GM18511 (cell line): ENCODE data around the gene EEF1AKMT1.
"Not testable (repeated sequence)": the region's sequence is repeated elsewhere in the genome, so short reads cannot be mapped to it uniquely, and the experiment has no call there.

Experiments
- ATAC-seq: cut with Tn5 transposase; IDR thresholded peaks from one replicate; pipeline ENCODE4 v1.9.1; 2021; ENCODE audit warnings: mild to moderate bottlenecking, moderate library complexity; ENCODE audit not compliant: unreplicated experiment

EEF1AKMT1 gene

DNA sequence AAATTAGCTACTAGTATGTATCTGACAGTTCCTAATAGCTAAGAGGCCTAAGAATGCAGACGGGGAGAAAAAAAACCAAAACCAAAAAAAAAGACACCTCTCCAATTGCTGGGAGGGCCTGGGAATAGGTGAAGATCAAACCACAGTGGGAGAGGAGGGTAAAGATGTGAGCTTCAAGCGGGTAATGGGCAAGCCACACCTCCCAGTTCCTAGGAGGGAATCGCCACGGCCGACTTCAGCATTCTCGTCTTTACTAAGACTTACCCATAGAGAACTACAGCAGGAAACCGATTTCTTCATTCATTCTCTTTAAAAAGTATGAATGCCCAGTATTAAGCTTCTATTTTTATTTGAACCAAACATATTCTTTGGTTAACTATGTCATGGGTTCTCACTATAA, 5.6 kb upstream of the EEF1AKMT1 start:
- ATAC-seq, result no peak

DNA sequence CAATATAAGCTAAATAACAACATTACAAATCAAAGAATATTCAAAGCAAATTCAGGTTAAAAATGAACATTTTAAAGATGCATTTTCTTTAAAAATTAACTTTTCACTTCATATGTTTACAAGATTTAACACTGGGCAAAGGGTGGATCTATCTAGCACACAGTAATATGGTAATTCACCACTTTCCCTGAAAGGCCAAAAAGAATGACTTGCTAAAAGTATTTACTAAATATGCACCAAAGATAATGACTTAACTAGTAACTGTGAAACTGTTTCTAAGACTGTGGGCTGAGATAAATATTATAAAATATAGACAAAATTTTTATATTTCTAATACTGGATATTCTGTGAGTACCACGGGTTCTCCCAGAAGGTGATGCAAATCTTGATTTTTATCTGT, 4.5 kb upstream of the EEF1AKMT1 start:
- no peak for ATAC-seq

DNA sequence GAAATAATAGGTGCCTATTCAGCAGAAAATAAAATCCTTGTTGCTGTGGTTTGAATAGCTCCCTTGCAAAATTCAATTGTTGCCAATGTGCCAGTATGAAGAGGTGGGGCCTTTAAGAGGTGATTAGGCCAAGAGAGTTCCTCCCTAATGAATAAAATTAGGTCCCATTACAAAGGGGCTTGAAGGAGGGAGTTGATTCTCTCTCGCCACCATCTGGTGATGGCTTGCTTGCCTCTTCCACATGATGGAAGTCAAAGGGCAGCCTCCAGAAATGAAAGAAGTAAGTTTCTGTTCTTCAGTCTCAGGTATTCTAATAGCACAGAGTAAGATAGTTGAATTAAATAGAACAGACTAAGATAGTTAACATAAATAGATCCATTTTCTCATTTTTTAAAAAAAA, 3.0 kb upstream of the EEF1AKMT1 start:
- ATAC-seq, result no peak

DNA sequence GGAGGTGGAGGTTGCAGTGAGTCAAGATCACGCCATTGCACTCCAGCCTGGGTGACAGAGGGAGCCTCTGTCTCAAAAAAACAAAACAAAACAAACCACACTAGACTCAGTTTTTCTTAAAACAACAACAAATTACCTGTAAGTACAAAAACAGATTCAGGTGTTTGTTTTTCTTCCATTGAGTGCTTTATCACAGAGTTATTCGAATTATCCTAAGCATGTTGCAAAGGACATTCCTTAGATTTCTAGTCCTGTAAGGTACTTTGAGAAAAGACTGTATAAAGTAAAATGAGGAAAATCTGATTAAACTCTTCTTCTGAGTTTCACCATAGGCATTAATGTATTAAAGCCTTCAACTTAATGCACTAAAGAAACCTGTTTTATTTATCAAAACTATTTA, 2.2 kb upstream of the EEF1AKMT1 start:
- no peak for ATAC-seq

DNA sequence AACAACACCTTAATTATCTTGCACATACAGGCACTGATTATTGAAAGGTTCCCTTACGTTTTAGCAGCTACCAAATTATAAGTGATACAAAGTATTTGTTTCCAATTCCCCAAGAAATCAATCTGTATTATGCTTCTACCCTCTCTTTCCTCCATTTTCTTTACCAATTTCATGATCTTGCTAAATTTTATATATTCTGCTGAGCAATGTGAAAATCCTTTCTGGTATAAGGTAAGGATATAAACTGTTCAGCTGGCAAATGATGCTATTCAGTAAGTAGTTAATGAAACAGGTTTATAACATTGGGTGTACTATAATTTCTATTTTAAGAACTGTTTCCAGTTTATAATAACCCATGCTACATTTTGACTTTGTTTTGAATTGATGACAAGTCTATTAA, 985 bp upstream of the EEF1AKMT1 start:
- no peak for ATAC-seq

DNA sequence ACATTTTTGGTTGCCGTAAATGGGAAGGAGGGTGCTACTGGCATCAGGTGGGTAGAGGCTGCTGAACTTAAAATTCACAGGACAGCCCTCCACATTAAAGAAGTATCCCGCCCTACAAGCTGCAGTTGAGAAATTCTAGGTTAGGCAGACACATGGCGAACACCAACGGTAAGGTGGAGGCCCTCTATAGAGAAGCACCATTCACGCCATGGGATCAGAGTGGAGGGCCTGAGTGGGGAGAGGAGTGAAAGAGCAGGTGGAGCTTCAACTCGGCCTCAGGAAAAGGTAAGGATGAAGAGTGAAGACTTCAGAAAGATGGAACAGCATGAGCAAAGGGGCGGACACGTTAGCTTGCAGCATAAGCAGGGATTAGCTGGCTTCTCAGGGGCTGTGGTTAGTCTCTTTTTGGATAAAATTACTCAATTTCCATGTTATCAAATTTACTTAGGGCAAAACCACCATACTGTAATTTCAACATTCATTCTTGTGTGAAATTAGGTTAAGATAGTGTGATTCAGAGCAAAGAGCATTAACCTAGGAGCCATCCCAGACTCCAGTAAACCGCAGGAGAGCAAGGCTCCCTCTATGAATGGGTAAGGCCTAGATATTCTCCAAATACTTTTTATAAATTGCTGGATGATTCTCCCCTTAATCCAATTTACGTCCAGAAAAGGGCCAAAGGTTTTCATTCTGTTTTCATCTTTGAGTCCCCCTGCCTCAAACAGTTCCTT, 1.2 kb downstream of the EEF1AKMT1 start:
- ATAC-seq, result no peak

DNA sequence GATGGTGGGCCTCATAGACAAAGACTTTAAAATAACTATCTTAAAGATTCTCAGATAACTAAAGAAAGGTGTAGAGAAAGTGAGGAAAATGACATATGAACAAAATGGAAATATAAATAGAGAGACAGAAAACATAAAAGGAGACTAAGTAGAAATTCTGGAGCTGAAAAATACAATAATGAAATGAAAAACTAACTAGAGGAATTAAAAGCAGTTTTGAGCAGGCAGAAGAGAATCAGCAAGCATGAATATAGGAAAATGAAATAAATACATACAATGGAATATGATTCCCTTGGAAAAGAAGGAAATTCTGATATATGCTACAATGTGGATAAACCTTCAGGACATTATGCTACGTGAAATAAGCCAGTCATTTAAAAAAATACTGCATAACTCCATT, 3.9 kb downstream of the EEF1AKMT1 start:
- ATAC-seq, result no peak

DNA sequence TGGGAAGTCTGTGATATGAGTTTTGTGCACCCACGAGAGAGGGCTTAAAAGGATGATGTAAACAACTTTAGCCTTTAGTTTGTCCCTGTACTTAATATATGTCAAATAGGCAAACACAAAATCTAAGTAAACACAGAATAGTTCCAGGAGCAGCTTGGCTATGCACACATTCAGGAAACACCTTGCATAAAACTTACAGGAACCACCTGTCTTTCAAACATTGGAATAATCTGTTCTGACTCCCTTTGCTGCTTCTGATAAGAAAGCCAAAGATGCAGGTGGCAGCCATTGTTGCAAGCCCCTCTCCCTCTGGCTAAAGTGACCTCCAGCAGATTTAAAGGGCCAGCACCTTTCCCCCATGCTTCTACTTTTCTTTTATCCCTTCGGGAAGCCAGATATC, 4.7 kb downstream of the EEF1AKMT1 start:
- no peak for ATAC-seq

DNA sequence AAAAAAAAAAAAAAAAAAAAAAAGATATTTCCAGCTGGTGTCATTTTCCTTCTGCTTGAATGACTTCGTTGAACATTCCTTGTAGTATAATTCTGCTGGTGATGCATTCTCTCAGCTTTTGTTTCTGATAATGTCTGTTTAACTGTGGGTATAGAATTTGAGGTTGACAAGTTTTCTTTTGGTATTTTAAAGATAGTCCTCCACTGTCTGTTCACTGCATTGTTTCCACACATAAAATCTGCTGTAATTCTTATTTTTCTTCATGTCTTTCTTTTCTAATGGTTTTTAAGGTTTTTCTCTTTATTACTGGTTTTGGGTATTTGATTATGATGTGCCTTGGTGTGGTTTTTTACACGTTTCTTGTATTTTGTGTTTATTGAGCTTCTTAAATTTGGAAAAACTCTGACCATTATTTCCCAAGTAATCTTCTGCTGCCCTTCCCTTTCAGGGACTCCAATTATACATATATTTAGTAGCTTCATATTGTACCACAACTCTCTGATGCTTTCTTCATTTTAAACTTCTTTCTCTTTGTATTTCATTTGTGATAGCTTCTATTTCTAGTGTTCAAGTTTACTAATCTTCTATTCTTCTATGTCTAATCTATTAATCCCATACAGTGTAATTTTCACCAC, 6.3 kb downstream of the EEF1AKMT1 start:
- ATAC-seq, result no peak

DNA sequence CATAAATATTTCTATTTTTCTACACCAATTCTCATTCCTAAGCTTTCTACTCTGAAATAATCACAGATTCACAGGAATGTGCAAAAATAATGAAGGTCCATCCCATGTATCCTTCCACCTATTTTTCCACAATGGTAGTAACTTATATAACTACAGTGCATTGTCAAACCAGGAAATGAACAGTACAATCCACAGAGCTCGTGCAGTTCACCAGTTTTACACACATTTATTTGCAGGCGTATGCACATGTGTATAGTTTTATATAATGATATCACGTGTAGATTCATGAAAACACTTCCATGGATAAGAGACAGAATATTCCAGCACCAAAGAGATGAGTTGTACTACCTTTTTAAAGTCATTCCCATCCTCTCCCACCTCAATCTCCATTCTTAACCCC, 12.9 kb downstream of the EEF1AKMT1 start:
- ATAC-seq, result no peak

DNA sequence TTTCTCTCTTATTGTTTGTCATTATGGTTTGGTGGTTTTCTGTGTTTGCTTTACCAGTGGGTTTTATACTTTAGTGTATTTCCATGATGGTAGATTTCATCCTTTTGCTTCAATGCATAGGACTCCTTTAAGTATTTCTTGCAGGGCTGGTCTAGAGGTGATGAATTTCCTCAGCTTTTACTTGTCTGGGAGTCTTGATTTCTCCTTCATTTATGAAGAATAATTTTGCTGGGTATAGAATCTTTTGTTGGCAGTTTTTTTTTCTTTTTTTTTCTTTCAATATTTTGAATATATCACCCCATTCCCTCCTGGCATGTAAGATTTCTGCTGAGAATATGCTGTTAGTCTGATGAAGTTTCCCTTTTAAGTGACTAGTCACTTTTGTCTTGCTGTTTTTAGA, 19.8 kb downstream of the EEF1AKMT1 start:
- ATAC-seq, result no peak

DNA sequence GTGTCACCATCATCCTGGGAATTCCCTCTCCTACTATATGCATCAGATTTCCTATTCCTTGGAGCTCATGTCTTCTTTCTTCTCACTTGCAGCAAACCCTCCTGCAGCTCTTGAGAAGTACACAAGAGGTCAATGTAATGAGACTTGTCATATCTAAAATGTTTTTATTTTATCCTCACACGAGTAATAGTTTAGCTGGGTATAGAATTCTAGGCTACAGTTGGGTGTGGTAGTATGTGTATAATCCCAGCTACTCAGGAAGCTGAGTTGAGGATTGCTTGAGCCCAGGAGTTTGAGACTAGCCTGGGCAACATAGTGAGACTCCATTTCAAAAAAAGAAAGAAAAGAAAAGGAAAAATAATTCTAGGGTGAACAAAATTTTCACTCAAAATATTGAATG, 24.4 kb downstream of the EEF1AKMT1 start:
- ATAC-seq, result no peak

DNA sequence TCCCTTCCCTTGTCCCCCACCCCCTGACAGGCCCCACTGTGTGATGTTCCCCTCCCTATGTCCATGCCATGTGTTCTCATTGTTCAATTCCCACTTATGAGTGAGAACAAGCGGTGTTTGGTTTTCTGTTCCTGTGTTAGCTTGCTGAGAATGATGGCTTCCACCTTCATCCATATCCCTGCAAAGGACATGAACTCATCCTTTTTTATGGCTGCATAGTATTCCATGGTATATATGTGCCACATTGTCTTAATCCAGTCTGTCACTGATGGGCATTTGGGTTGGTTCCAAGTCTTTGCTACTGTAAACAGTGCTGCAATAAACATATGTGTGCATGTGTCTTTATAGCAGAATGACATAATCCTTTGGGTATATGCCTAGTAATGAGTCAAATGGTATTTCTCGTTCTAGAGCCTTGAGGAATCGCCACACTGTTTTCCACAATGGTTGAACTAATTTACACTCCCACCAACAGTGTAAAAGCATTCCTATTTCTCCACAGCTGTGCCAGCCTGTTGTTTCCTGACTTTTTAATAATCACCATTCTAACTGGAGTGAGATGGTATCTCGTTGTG, 29.8 kb downstream of the EEF1AKMT1 start:
- ATAC-seq, result not testable (repeated sequence)

DNA sequence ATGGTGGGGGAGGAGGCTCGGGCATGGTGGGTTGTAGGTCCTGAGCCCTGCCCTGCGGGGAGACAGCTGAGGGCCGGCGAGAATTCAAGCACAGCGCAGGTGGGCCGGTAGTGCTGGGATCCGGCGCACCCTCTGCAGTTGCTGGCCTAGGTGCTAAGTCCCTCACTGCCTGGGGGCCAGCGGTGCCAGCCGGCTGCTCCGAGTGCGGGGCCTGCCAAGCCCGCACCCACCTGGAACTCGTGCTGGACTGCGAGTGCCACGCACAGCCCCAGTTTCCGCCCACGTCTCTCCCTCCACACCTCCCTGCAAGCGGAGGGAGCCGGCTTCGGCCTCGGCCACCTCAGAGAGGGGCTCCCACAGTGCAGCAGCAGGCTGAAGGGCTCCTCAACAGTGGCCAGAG, 33.7 kb downstream of the EEF1AKMT1 start:
- ATAC-seq, result no peak

DNA sequence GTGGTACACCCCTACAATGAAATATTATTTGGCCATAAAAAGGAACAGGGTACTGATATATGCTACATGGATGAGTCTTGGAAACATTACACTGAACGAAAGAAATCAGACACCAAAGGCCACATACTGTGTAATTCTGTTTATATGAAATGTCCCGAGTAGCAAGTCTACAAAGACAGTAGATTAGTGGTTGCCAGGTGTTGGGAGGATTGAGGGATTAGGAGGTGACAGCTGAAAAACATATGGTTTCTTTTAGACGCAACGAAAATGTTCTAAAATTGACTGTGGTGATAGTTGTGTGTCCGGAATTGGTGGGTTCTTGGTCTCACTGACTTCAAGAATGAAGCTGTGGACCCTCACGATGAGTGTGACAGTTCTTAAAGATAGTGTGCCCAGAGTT, 35.1 kb downstream of the EEF1AKMT1 start:
- no peak for ATAC-seq

DNA sequence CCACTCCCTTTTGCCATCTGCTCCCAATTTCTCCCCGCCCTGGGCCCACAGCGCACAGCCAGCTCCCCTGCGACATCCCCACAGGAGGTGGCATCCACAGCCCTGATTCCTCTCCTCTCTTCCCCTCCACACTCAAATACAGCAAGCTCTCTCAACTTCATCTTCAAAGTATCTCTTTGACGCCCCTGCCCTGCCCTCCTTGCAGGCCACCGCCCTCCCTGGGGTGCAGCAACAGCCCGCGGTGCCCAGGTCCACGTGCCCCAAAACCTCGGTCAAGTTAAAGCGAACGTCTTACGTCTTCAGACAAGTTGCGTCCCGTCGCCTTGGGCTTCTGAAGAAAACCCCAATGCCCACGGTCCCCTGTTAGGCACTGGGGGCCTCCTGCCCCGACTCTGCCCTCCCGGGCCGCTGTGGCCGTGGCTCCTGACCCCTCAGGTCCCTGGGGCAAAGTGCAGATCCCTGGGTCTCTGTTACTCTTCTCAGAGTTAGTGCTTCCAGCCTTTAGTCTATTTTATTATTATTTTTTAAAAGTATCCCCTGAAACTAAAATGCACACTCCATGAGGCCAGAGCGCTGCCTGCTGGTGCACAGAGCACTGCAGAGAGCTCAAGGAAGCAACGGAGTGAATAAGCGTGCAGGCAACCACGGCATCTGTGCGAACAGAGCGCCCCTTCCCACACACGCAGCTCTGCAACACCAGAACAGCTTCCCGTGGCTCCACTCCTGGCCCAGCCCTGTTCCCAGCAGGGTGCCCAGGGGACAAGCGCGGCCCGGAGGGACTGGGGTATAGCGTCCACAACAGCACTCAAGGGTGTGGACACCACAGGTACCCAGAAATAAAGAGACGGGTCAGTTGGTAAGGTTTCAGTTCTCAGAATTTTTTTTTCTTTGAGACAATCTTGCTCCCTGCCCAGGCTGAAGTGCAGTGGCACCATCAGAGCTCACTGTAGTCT, 43.9 kb downstream of the EEF1AKMT1 start:
- no peak for ATAC-seq

DNA sequence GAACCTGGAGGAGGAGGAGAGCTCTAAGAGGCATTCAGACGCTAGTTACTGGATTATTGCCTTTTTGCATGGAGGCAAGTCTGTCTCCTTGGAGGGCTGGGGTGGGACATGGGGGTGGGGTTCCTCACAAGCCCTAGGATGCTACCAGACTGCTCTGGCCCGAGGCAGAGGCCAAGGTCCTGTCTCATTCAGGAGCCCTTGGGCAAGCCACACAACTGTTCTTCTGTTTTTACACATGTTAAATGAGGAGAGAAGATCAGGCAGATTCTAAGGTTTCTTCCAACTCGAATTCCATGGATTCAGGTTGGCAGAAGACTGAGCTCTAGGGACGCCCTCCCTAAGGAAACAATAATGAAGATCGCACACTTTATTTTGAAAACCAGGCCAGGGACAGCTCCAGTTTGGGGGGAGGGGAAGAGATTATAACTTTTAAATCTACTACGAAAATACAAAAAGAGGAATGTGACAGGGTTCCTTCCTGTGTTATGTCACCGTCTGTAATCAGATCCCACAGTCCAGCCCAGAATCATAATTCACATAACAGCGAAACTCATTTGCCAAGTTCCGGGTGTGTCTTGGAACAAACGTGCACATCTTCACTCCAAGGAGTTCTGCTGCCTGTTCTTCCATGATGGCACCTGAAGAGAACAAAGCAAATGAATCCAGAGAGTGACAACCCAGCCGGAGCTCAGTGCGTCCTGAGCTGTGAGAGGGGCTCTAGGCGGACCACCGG, 45.0 kb downstream of the EEF1AKMT1 start:
- ATAC-seq, result no peak

DNA sequence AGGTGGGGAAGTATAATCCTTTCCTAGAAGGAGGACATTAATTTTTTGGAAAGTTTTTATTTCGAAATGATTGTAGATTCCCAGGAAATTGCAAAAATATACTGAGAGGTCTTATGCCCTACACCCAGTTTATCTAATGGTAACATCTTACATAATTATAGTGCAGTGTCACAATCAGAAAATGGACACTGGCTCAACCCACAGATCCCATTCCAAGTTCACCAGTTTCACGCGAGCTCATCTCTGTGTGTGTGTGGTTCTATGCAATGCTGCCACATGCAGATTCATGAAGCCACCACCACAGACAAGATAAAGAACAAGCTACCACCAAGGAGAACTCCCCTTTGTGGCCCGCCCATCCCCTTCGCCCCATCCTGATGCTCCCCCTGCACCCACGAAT, 45.9 kb downstream of the EEF1AKMT1 start:
- no peak for ATAC-seq

DNA sequence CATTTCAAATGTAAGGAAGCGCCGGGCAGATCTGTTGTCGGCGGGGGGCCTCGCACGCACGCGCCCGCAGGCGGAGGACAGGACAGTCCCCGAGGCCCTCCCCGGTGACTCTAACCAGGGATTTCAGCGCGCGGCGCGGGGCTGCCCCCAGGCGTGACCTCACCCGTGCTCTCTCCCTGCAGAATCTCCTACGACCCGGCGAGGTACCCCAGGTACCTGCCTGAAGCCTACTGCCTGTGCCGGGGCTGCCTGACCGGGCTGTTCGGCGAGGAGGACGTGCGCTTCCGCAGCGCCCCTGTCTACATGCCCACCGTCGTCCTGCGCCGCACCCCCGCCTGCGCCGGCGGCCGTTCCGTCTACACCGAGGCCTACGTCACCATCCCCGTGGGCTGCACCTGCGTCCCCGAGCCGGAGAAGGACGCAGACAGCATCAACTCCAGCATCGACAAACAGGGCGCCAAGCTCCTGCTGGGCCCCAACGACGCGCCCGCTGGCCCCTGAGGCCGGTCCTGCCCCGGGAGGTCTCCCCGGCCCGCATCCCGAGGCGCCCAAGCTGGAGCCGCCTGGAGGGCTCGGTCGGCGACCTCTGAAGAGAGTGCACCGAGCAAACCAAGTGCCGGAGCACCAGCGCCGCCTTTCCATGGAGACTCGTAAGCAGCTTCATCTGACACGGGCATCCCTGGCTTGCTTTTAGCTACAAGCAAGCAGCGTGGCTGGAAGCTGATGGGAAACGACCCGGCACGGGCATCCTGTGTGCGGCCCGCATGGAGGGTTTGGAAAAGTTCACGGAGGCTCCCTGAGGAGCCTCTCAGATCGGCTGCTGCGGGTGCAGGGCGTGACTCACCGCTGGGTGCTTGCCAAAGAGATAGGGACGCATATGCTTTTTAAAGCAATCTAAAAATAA, 52.1 kb downstream of the EEF1AKMT1 start:
- ATAC-seq, result no peak

DNA sequence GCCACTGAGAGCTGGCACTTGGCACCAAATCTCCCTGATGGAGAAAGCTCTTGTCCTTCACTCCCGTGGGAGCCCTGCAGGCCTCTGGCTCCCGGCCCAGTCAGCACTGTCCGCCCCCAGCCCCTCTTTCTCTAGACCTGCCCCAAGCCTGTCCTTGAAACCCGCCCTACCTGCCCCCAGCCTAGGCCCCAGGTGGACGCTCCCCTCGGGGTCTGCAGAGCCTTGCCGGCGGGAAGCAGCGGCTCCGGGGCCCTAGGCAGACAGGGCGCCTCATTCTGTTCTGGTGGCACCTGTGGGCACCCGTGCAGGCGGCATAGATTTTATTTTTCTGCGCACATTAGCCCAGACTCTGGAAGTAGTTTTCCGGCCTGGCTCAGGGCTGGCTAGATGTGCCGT, 52.7 kb downstream of the EEF1AKMT1 start:
- no peak for ATAC-seq
